Endothelial cell of umbilical vein (primary cell): ENCODE measurements around the gene SH3BP2. TPM values are rescaled to one million over a fixed set of nuclear protein-coding genes. Genes with fewer than 3 reads are reported as not detected.

ENCODE experiments used
- BruUV-seq: library from RNA; stranded (reverse); fragments of 400-500 nt; replicated peaks from 2 replicates; lab custom pipeline; 2021; lab: Mats Ljungman, UMichigan
- CTCF ChIA-PET: fragments of 300-600, 350-600 bp; sonication (Branson Sonifier 250); formaldehyde crosslinking; loops from one replicate; lab custom pipeline; 2021; ENCODE audit warnings: antibody characterized with exemption, inconsistent platforms; lab: Charles Lee
- POLR2A ChIA-PET: fragments of 300-600, 350-600 bp; sonication (Branson Sonifier 250); formaldehyde crosslinking; loops from one replicate; lab custom pipeline; 2021; ENCODE audit warnings: antibody characterized with exemption, inconsistent platforms; lab: Charles Lee
- DNase-seq: peaks from one replicate; pipeline ENCODE4 v3.0.0-alpha.2; 2011; ENCODE audit warnings: low read depth, low spot score
- FAIRE-seq: peaks from 2 replicates; lab custom pipeline; 2011; peaks lifted over from hg19 to GRCh38; lab: Jason Lieb, UNC
- H2AFZ ChIP-seq: 2 replicates; pipeline ENCODE4 v1.6.0; 2012; ENCODE audit warnings: low read depth, low read length, control low read depth, inconsistent platforms
- H3K27ac ChIP-seq: 2 replicates; pipeline ENCODE4 v1.5.1; 2011; ENCODE audit warnings: low read depth, mild to moderate bottlenecking, control low read depth, low read length, moderate library complexity; ENCODE audit not compliant: insufficient read depth
- H3K27me3 ChIP-seq, 2 experiments: 2 replicates each; pipeline versions ENCODE4 v1.6.0 to v1.6.1; 2011; ENCODE audit warnings: low read length in 2 of 2, mixed read lengths in 1 of 2; ENCODE audit not compliant: control insufficient read depth in 2 of 2, insufficient read depth in 2 of 2
- H3K36me3 ChIP-seq, 2 experiments: 2 replicates in 1 of 2; 3 replicates in 1 of 2; pipeline ENCODE4 v1.5.1; 2011; ENCODE audit warnings: low read length in 2 of 2, mild to moderate bottlenecking in 1 of 2, moderate library complexity in 1 of 2; ENCODE audit not compliant: control insufficient read depth in 2 of 2, insufficient read depth in 2 of 2; ENCODE audit errors: extremely low read depth in 1 of 2
- H3K4me1 ChIP-seq: 3 replicates; pipeline ENCODE4 v1.5.1; 2011; ENCODE audit warnings: mild to moderate bottlenecking, low read length; ENCODE audit not compliant: control insufficient read depth, insufficient read depth; ENCODE audit errors: extremely low read depth
- H3K4me2 ChIP-seq: 2 replicates; pipeline ENCODE4 v1.6.1; 2011; ENCODE audit warnings: low read length, control low read depth, mixed read lengths; ENCODE audit not compliant: insufficient read depth
- H3K4me3 ChIP-seq, 3 experiments: fragments of 200-600 bp in 1 of 3; sonication (generic), shearing (Covaris generic) in 1 of 3; replicated peaks in 1 of 3; 2 replicates each; pipeline ENCODE4 v1.5.1; 2011 to 2016; ENCODE audit warnings: control low read depth in 3 of 3, low read length in 3 of 3, mild to moderate bottlenecking in 2 of 3, inconsistent platforms in 1 of 3, low read depth in 1 of 3, moderate library complexity in 1 of 3; ENCODE audit not compliant: insufficient read depth in 1 of 3
- H3K79me2 ChIP-seq: 2 replicates; pipeline ENCODE4 v1.6.0; 2012; ENCODE audit warnings: low read length, inconsistent platforms; ENCODE audit not compliant: control insufficient read depth, insufficient read depth
- H3K9ac ChIP-seq: replicated peaks from 2 replicates; pipeline ENCODE3; 2011; ENCODE audit warnings: low read length, control low read depth; ENCODE audit not compliant: insufficient read depth; ENCODE audit errors: extremely low read depth
- H3K9me1 ChIP-seq: replicated peaks from 3 replicates; pipeline ENCODE4 v1.6.0; 2011; ENCODE audit warnings: mild to moderate bottlenecking, low read length; ENCODE audit not compliant: control insufficient read depth, insufficient read depth; ENCODE audit errors: extremely low read depth
- H3K9me3 ChIP-seq: replicated peaks from 2 replicates; pipeline ENCODE4 v1.5.1; 2012; ENCODE audit warnings: low read length, inconsistent platforms; ENCODE audit not compliant: control insufficient read depth, insufficient read depth
- H4K20me1 ChIP-seq: replicated peaks from 2 replicates; pipeline ENCODE3; 2011; ENCODE audit warnings: mild to moderate bottlenecking, low read length; ENCODE audit not compliant: control insufficient read depth, insufficient read depth; ENCODE audit errors: extremely low read depth
- CTCF ChIP-seq, 2 donors: IDR thresholded peaks; 1 replicate in 1 of 2; 2 replicates in 1 of 2; pipeline ENCODE4 v1.5.1; 2011; ENCODE audit warnings: low read length in 2 of 2, mild to moderate bottlenecking in 2 of 2, moderate library complexity in 2 of 2, control low read depth in 1 of 2, inconsistent platforms in 1 of 2, low read depth in 1 of 2; ENCODE audit not compliant: insufficient read depth in 1 of 2; ENCODE audit errors: extremely low read depth in 1 of 2
- EZH2 ChIP-seq: IDR thresholded peaks from 2 replicates; pipeline ENCODE4 v1.6.1; 2012; ENCODE audit warnings: borderline replicate concordance, low read depth, mild to moderate bottlenecking, moderate library complexity, low read length, inconsistent platforms; ENCODE audit not compliant: severe bottlenecking
- FOS ChIP-seq: IDR thresholded peaks from 2 replicates; pipeline ENCODE4 v1.6.1; 2011; ENCODE audit warnings: mild to moderate bottlenecking, low read length, moderate library complexity, borderline replicate concordance; ENCODE audit not compliant: insufficient read depth
- GATA2 ChIP-seq: IDR thresholded peaks from 2 replicates; pipeline ENCODE4 v1.7.0; 2011; ENCODE audit warnings: low read depth, mild to moderate bottlenecking, moderate library complexity, mixed read lengths, low read length; ENCODE audit not compliant: insufficient read length, insufficient read depth
- JUN ChIP-seq: IDR thresholded peaks from 2 replicates; pipeline ENCODE4 v1.6.1; 2011; ENCODE audit warnings: borderline replicate concordance, low read depth; ENCODE audit not compliant: insufficient read length, insufficient read depth
- MAX ChIP-seq: IDR thresholded peaks from 2 replicates; pipeline ENCODE4 v1.6.1; 2011; ENCODE audit not compliant: insufficient read depth, insufficient read length
- MYC ChIP-seq: IDR thresholded peaks from one replicate; pipeline ENCODE4 v1.6.1; 2011; ENCODE audit warnings: mild to moderate bottlenecking, low read depth, low read length
- POLR2A ChIP-seq: IDR thresholded peaks from 2 replicates; pipeline ENCODE4 v1.6.1; 2012; ENCODE audit warnings: low read depth, mild to moderate bottlenecking, control low read depth, low read length
- POLR2AphosphoS5 ChIP-seq: IDR thresholded peaks from 2 replicates; pipeline ENCODE4 v1.6.1; 2012; ENCODE audit warnings: low read depth, mild to moderate bottlenecking, control low read depth, low read length, moderate library complexity; ENCODE audit not compliant: insufficient read depth
- dilution Hi-C: fragments of 300-500 bp; cut with MboI; formaldehyde crosslinking; loops from one replicate; pipeline ENCODE4 v1.15.0; 2019; ENCODE audit warnings: low sequenced_read_pairs; ENCODE audit not compliant: extremely low pct_ligation_motif_present
- intact Hi-C: fragments of 100-400 bp; cut with micrococcal nuclease; formaldehyde crosslinking; loops from one replicate; pipeline ENCODE4 v1.10.0; 2022
- polyA plus RNA-seq, 4 experiments: library from polyadenylated mRNA; depleted of rRNA in 3 of 4; stranded (reverse) in 3 of 4; unstranded in 1 of 4; fragments of >200 nt; gene quantifications; 2 replicates each; pipeline versions ENCODE4 v1.2.1 to v1.2.3, GENCODE V29; 2011 to 2012; ENCODE audit warnings: missing spikeins in 1 of 4
- total RNA-seq: library from RNA; stranded (reverse); gene quantifications from 2 replicates; pipeline ENCODE4 v1.2.3, GENCODE V29; 2021

Gene SH3BP2
- total and polyA plus RNA-seq, 2 donors (not counting 3 experiments of a cell fraction or from before 2014, with no cell fraction given): 69.2 to 73.9 TPM

GRCh38 chr4:2827071-2827873 lies 34.4 kb downstream of the SH3BP2 start:
- Histone ChIP-seq H3K27ac (no peak overlapping the region), H3K36me3 (peaks cover 5 to 72% of the 10 kb centered on the region in 2 experiments), H3K9ac (no peak overlapping the region), H3K27me3 (no peaks in the 10 kb centered on the region), H3K79me2 (no peaks in the 10 kb centered on the region), H3K4me2 (no peak overlapping the region), H4K20me1 (no peaks in the 10 kb centered on the region), H3K9me3 (no peaks in the 10 kb centered on the region), H3K9me1 (no peaks in the 10 kb centered on the region), H3K4me1 (no peaks in the 10 kb centered on the region), H2AFZ (no peak overlapping the region), H3K4me3 (no peak overlapping the region)
- DNase-seq (no peak), FAIRE-seq (no peak)
- intact Hi-C loops: no loop called here
- no peak for TF ChIP-seq POLR2A
- TF ChIP-seq MYC: no peak
- no peak for TF ChIP-seq CTCF (IDR thresholded peaks at IDR 0.05; ENCODE audit: extremely low read depth in 1 of 2, insufficient read depth in 1 of 2, low read depth in 1 of 2, low read length in 2 of 2)
- no peak for TF ChIP-seq GATA2
- TF ChIP-seq EZH2: no peak
- no peak for TF ChIP-seq FOS
- no peak for TF ChIP-seq JUN
- no peak for TF ChIP-seq POLR2AphosphoS5
- no peak for TF ChIP-seq MAX
- BruUV-seq: no TSS peak
- dilution Hi-C loops: no loop called here
- ChIA-PET POLR2A (no interaction called here), CTCF (no interaction called here)
